GM12873 (cell line): ENCODE measurements around the gene SPATA16.

Experiments
- TF ChIP-seq, protein P1 (sequence below): IDR thresholded peaks from 2 replicates; pipeline ENCODE4 v1.5.1; 2012; ENCODE audit warnings: low read depth, mild to moderate bottlenecking, moderate library complexity, low read length, control low read depth; ENCODE audit not compliant: insufficient read depth; ENCODE audit errors: missing control alignments

SPATA16 gene

DNA sequence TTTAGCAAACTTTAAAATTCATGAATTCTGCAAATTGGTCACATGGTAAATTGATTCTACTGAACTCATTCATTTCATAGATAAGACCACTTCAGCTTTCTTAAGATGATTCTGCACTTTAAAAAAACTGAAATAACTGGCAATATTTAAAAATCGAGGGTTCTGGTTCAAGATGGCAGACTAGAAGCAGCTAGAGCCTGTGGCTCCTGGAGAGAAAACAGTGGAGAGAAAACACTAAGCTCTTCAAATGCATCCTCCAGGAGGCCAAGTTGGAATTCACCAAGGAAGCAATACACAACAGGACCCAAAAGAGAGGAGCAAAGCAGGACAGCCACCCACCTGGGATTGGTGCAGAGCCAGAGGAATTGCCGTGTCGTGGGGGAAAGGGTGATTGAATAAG, 132.1 kb downstream of the SPATA16 start:
- TF ChIP-seq, protein P1, sequence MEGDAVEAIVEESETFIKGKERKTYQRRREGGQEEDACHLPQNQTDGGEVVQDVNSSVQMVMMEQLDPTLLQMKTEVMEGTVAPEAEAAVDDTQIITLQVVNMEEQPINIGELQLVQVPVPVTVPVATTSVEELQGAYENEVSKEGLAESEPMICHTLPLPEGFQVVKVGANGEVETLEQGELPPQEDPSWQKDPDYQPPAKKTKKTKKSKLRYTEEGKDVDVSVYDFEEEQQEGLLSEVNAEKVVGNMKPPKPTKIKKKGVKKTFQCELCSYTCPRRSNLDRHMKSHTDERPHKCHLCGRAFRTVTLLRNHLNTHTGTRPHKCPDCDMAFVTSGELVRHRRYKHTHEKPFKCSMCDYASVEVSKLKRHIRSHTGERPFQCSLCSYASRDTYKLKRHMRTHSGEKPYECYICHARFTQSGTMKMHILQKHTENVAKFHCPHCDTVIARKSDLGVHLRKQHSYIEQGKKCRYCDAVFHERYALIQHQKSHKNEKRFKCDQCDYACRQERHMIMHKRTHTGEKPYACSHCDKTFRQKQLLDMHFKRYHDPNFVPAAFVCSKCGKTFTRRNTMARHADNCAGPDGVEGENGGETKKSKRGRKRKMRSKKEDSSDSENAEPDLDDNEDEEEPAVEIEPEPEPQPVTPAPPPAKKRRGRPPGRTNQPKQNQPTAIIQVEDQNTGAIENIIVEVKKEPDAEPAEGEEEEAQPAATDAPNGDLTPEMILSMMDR: no peak

DNA sequence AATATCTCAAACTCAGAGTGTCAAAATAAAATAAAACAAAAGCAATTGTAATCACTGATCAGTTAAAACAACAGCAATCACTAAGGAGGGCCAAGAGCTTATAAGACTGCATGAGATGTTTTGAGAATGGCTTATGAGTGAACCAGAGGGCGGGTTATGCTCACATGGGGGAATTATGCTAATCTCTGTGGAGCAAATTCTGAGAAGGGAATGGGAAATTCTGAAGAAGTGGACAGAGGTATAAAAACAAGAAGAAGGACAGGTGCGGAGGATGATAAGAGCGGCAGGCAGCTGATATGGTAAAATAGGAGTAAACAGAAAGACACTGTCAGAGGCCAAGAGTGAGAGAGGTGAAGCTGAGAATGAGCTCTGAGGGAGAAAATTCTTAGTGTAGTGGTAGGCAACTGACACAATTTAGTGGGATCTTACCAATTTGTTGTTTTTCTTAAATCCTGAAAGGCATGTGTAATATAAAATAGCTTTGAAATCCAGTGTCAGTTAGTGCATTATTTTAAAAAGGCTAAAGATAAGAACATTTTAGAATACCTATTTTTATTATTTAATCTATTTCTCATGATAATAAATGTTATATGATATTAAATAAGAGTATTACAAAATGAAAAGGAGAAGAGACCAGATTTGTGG, 133.8 kb downstream of the SPATA16 start:
- TF ChIP-seq, protein P1: no peak

DNA sequence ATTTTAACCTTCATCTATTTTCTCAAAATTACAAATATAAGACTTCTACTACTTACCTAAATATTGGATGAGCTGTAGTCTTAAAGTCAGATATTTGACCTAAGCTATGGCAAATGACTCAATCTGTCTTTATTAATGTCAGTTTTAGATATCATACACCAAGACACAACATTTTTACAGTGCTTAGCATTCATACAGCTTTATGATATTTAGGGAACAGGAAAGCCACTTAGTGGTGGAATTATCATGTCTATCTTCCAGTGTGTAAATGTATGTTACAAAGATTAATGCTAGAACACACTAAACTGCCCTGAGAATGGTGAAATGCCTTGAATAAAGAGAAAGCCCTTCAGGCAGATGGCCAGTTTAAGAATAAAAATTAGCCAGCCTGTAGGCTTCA, 135.0 kb downstream of the SPATA16 start:
- TF ChIP-seq, protein P1: no peak

DNA sequence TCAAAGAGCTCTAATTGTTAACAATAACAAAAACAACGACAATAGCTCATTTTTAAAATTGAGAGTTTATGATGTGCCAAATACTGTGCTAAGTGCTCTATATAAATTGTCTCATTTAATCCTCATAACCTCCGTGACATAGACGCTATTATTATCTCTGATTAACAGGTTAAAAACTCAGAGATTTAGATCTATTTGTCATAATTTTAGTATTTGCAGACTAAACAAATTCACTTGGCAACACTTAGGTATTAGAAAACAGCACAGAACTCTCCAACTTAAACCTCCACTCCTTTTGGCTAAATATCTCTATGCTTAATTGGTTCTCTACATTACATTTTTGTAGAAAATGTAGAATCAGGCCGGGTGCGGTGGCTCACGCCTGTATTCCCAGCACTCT, 136.4 kb downstream of the SPATA16 start:
- TF ChIP-seq, protein P1: no peak

DNA sequence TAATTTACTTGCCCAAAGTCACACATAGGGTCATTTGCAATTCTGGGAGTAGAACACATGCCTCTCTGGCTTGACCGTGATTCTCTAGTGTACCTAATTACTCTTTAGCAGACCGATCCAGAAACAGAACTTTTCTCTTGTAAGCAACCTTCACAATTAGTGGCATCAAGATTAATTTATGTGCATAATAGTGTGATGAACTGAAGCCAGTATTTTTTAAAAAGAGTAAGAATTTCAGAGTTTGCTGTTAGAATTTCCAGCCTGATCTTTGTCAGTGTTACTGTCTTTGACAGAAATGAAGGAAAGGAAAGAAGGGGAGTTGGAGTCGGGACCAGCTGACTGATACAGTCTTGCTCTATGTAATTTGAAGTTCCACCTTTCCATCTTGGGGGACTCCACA, 137.1 kb downstream of the SPATA16 start:
- TF ChIP-seq, protein P1: no peak

DNA sequence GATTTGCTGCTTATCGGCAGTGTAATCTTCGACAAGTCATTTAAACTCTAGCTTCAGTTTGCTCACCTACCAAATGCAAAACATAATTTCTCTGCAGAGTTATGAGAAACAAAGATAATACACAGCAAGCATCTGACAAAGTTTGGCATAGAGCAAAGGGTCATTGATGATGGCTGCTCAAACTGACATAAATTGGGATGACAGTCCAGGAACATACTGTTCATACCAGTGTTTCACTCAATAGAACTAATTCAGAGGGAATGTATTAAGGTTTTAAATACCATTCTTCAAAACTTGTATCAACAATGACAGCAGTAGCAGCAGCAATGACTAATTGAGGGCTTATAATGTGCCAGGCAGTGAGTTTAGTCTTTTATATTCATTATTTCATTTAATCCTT, 137.6 kb downstream of the SPATA16 start:
- TF ChIP-seq, protein P1: no peak

DNA sequence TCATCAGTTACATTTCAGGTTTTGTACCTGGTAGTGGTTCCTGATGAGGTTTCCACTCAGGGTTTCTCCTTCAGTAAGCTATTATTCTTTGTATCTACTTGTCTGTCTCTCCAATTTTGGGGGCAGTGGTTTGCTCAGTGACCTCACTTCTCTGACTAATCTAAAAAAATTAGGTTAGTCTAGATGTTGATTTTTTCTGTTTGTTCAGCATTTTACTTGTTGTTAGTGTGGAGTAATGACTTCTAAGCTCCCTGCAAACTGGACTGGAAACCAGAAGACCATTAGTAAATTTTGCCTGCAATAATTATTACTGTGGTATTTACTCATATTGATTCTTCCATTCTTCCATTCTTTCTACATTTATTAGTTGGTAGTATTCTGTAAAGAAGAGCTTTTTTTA, 139.4 kb downstream of the SPATA16 start:
- TF ChIP-seq, protein P1: no peak
